GM12873 (cell line): ENCODE data around the gene C16orf78.

Experiments used
- CTCF ChIP-seq: IDR thresholded peaks from 2 replicates; pipeline ENCODE4 v1.5.1; 2012; ENCODE audit warnings: low read depth, mild to moderate bottlenecking, moderate library complexity, low read length, control low read depth; ENCODE audit not compliant: insufficient read depth; ENCODE audit errors: missing control alignments

Gene C16orf78

GRCh38 chr16:49356728-49357488 lies 16.7 kb upstream of the C16orf78 start:
- TF ChIP-seq CTCF = no peak

DNA sequence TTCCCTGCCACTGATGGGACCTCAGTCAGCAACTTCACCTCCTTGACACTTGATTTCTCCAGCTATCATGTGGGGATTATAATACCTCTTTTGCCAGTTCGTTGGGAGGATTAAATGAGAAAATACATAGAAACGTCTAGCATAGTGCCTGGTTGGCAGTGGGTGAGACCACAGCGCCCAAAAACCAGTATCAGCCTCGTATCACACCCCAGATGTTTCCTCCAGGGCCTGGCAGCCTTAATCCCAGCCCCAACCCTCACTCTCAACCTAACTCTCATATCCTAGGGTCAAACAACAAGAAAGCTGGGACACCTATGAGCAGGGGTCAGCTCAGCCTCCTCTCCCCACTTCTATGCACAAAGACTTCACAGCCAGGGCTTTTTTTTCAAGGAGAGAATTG lies 14.0 kb upstream of the C16orf78 start:
- TF ChIP-seq CTCF = no peak

GRCh38 chr16:49362230-49362629 lies 11.4 kb upstream of the C16orf78 start:
- TF ChIP-seq CTCF = no peak

DNA sequence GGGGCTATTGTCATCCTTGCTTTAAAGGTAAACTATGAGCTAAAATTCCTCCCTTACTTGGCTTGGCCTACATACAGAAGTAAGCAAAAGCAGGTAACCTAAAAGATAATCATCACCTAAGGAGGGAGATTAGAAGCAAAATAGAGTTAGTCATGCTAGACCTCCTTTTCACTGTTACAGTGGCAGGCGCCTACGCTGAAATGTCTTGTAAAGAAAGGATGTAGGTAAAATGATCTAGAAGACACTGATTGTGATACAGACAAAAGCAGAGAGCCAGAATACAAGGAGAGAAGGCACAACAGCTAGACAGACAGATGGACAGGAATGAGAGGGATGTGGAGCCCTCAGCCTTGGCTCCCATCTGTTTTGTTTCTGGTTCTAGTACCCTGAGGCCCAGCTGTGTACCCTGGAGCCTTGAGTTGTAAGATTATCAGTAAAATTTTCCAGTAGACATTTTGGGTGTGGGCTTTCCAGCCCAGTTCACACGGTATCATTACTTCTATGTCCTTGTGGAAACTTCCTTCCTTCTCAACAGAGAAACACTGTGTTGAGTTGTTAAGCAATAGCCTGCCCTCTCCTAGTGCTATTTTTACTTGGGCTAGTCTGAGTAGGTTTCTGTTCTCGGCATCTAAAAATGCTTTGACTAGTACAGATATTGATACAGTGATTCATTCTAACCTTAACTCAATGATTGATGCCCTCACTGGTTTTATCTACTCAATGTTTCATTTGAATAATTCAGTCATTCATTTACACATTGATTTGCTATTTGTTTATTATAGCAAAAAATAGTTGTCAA lies 7.7 kb upstream of the C16orf78 start:
- TF ChIP-seq CTCF = no peak

GRCh38 chr16:49366669-49367068 lies 6.9 kb upstream of the C16orf78 start:
- TF ChIP-seq CTCF = no peak

DNA sequence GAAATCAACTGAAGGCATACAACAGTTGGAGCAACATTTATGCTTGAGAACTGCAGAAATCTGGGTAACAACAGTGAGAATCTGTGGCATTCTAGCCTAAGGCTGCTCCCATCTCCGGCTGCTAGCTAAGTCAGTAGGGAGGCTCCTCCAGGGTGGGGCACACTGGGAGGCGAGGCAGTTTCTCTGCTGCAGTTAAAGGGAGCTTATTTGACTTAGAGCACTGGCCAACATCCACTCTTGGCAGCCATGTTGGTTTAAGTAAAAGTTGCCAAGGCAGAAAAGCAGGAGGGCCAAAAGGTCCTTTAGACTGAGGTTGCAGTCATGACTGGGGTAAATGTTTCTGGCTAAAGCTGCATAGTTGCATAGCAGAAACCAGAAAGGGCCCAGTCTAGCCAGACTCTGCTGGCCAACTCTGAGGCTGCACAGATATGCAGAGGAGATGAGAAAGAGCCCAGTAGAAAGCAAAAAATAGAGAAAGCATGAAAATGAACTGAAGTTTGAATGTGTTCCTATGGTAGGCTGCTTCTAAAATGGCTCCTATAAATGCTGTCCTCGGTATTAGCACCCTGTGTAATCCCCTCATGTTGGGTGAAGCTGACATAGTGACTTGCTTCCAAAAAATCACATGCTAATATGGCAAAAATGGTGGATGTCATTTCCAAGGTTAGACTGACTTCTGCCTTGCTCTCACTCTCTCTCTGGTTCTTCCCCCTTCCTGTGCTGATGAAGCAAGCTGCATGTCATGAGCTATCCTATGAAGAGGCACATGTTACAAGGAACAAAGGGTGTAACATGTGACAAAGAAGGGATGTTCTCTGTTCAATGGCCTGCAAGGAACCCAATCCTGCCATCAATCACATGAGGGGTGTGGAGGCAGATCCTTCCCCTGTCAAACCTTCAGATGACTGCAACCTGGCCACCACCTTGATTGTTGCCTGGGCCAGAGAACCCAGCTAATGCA lies 3.7 kb upstream of the C16orf78 start:
- no peak for TF ChIP-seq CTCF

- no peak for TF ChIP-seq CTCF
Observed at GRCh38 chr16:49376206-49376605, 2.6 kb downstream of the C16orf78 start.
